HUES64 (cell line): ENCODE measurements around the gene MUC5B.

Experiments used
- H3K27ac ChIP-seq: 2 replicates; pipeline ENCODE4 v1.7.0; 2013; ENCODE audit warnings: low read depth, low read length, inconsistent platforms
- H3K27me3 ChIP-seq: 2 replicates; pipeline ENCODE4 v1.6.1; 2013; ENCODE audit warnings: mild to moderate bottlenecking, low read length; ENCODE audit not compliant: insufficient read depth
- H3K36me3 ChIP-seq: 2 replicates; pipeline ENCODE4 v1.6.1; 2013; ENCODE audit warnings: mild to moderate bottlenecking, low read length; ENCODE audit not compliant: insufficient read depth
- H3K4me1 ChIP-seq: 2 replicates; pipeline ENCODE4 v1.6.1; 2013; ENCODE audit warnings: mild to moderate bottlenecking, low read length, moderate library complexity; ENCODE audit not compliant: insufficient read depth
- H3K4me3 ChIP-seq: 2 replicates; pipeline ENCODE4 v1.5.1; 2013; ENCODE audit warnings: mild to moderate bottlenecking, low read length, moderate library complexity
- H3K9ac ChIP-seq: 2 replicates; pipeline ENCODE4 v1.6.1; 2013; ENCODE audit warnings: mild to moderate bottlenecking, low read depth, low read length
- H3K9me3 ChIP-seq: 2 replicates; pipeline ENCODE4 v1.6.1; 2013; ENCODE audit warnings: low read depth, low read length; ENCODE audit not compliant: insufficient read depth
- WGBS: fragments of 150-250, 120-280 bp; methylation state at CpG from one replicate; pipeline ENCODE4 v1.1.7; 2013; ENCODE audit warnings: missing lambda C conversion rate; 5-methylcytosine and 5-hydroxymethylcytosine counted together

Gene MUC5B

DNA sequence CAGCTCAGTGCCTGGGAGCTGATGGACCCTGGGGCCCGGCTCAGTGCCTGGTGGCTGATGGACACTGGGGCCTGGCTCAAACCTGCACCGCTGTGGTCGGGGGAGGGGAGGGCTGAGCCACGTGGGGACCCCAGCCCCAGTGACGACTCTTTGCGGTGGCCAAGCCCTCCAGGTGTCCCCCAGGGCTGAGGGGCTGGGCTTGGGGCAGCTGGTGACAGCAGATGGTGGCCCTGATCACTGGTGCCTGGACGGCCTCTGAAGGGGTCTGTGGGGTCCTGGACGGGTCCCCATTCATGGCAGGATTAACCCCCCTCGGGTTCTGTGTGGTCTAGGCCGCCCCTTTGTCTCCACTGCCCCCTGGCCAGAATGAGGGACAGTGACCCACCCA, 3.4 kb upstream of the MUC5B start:
- WGBS = 87% methylated on average over 10 of the region's 10 CpGs
- Histone ChIP-seq H3K9ac (no peak overlapping the region), H3K4me3 (no peak overlapping the region), H3K9me3 (no peaks in the 10 kb centered on the region), H3K27me3 (no peaks in the 10 kb centered on the region), H3K27ac (no peak overlapping the region), H3K4me1 (no peaks in the 10 kb centered on the region), H3K36me3 (no peaks in the 10 kb centered on the region)

DNA sequence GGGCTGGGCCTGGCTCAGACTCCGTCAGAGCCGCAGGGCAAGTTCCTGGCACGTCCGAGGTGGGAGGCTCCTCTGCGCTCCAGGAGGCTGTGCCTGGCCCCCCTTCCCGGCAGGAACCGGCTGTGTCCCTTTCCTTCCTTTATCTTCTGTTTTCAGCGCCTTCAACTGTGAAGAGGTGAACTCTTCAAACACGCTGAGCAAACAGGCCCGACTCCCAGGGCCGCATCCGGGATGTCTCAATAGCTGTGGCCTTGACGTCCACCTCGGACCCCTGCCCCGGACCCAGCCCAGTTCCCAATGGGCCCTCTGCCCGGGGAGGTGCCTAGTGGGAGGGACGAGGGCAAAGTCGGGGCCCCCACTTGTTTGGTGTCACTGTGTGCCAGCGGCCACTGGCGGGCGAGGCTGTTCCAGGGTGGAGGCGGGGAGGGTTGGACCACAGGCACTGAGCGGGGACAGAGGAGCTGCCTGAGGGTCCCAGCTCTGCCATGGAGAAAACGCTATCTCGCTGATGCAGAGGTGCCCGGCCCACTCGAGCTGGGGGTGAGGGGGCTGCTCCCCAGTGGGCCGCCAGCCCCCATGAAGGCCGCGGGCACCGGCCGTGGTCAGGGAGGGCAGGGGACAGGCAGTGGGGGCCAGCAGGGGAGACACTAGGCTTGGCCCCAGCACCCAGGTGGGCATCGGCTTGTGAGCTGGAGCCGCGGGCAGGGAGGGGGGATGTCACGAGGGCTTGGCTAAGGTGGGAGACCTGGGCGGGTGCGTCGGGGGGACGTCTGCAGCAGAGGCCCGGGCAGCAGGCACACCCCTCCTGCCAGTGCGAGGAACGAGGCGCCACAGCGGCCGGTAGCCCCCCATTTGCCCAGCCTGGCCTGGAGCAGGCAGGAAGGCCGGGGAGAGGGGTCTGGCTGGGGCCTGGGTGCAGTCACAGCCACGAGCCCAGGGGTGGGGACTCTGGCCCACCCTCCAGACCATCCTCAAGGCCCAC, 2.7 kb upstream of the MUC5B start:
- 88% methylated on average over 48 of the region's 48 CpGs for WGBS
- no peak overlapping the region for H3K4me3 ChIP-seq
- H3K9ac ChIP-seq = no peak overlapping the region

DNA sequence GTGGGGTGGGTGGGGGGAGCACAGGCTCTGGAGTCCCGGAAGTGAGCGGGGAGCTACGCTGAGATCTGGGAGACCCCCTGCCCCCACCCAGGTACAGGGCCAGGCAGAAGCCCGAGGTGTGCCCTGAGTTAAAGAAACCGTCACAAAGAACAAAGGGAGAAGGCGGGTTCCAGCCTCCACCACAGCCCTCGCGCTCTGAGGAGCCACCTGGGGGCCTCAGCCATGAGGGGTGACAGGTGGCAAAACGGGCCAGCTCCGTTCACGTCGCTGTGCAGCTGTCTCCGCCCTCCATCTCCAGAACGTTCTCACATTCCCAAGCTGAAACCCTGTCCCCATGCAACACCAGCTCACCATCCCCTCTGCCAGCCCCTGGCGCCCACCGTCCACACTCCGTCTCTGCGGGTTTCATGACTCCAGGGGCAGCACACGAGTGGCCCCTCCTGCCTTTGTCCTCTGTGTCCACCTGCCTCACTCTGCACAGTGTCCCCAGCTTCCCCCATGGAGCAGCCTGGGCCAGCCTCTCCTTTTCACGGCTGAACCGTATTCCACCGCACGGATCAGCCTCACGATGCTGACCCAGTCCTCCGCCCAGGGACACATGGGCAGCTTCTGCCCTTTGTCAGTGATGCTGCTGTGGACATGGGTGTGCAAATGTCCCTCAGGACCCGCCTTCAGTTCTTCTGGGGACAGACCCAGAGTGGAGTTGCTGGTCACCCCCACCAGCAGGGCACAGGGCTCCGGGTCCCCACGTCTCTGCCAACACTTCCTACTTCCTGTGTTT, 1.7 kb upstream of the MUC5B start:
- no peaks in the 10 kb centered on the region for H3K4me1 ChIP-seq
- no peak overlapping the region for H3K9ac ChIP-seq
- no peaks in the 10 kb centered on the region for H3K9me3 ChIP-seq
- no peak overlapping the region for H3K4me3 ChIP-seq
- no peaks in the 10 kb centered on the region for H3K36me3 ChIP-seq
- H3K27ac ChIP-seq = no peak overlapping the region
- 90% methylated on average over 28 of the region's 28 CpGs for WGBS
- H3K27me3 ChIP-seq = no peaks in the 10 kb centered on the region

More for the DNA sequence above, 2.7 kb upstream of the MUC5B start:
- Histone ChIP-seq H3K27ac (no peak overlapping the region), H3K27me3 (no peaks in the 10 kb centered on the region), H3K4me1 (no peaks in the 10 kb centered on the region), H3K9me3 (no peaks in the 10 kb centered on the region), H3K36me3 (no peaks in the 10 kb centered on the region)

DNA sequence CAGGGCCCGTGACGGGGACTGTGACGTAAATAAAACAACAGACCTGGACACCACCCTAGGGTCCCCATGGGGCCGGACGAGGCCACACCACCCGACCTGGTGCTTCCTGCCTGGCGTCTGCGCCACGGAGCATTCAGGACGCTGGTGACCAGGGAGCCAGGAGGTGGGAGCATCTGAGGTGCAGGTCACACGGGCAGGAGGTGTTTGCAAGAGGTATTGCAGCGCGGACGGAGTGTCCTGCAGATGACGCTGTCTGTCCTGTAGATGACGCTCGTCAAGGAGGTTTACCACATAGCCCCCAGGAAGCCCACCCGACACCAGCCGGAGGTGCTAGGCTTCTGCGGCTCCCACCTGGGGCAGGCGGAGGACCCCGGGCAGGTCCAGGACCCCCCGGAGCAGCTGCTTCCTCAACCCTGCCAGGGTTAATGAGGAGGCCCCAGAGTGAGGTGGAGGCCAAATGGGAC, 986 bp upstream of the MUC5B start:
- no peak overlapping the region for H3K4me3 ChIP-seq
- H3K27me3 ChIP-seq = no peaks in the 10 kb centered on the region
- 95% methylated on average over 23 of the region's 23 CpGs for WGBS
- H3K9me3 ChIP-seq = no peaks in the 10 kb centered on the region
- no peak overlapping the region for H3K27ac ChIP-seq
- H3K4me1 ChIP-seq = no peaks in the 10 kb centered on the region
- no peaks in the 10 kb centered on the region for H3K36me3 ChIP-seq
- no peak overlapping the region for H3K9ac ChIP-seq

DNA sequence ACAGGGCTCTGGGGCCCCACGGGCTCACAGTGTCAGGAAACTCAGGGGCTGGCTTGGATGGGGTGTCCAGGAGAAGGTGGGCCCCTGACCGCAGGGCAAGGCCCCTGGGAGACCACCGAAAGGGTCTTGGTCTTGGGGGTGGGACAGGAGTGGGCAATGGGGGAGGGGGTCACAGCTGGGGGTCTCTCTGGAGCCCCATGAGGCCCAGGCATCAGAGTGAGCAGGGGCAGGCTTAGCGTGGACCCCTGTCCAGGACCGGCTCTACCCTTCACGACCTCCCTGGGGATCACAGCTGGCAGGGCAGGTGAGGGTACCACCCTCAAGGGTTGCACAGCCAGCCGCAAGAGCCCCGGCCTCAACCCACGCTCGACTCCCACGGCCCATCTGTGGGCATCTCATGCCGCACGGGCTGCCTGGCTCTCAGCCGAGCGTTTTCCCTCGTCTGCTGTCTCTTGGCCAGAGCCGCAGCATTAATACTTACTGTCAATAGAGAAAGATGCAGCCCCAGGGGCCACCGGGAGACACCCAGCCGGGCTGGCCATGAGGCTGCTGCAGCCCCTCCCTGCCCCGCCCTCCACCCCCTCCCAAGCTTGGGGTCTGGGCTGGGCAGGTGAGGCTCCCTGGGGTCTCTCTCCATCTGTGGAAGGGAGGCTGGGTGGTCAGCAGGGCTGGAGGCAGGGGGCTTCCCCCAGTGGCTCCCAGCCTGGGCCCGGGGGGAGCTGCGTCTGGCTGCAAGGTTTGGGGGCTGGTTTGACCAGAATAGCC, 662 bp downstream of the MUC5B start:
- Histone ChIP-seq H3K9me3 (no peaks in the 10 kb centered on the region), H3K4me3 (no peak overlapping the region), H3K4me1 (no peaks in the 10 kb centered on the region), H3K27me3 (no peaks in the 10 kb centered on the region), H3K36me3 (no peaks in the 10 kb centered on the region), H3K27ac (no peak overlapping the region), H3K9ac (no peak overlapping the region)
- WGBS = 89% methylated on average over 22 of the region's 22 CpGs

DNA sequence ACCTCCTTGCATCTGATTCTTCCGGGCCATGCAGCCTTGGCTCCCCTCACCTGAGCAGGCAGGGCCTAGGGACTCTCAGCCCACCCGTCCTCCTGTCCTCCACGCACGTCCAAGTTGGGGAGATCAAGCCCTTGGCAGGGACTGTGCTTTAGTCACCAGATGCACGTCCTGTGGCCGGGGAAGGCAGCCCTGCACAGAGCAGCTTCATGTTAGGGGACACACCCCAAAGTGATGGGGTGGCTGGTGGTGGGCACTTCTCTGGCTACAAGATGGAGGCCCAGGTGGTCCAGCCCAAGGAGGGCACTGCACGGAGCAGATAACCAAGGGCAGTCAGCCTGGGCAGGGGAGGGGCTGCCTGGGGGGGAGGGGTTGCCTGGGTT, 1.2 kb downstream of the MUC5B start:
- Histone ChIP-seq H3K36me3 (no peaks in the 10 kb centered on the region), H3K4me3 (no peak overlapping the region), H3K9ac (no peak overlapping the region), H3K4me1 (no peaks in the 10 kb centered on the region), H3K9me3 (no peaks in the 10 kb centered on the region), H3K27ac (no peak overlapping the region), H3K27me3 (no peaks in the 10 kb centered on the region)
- 71% methylated on average over 7 of the region's 7 CpGs for WGBS

DNA sequence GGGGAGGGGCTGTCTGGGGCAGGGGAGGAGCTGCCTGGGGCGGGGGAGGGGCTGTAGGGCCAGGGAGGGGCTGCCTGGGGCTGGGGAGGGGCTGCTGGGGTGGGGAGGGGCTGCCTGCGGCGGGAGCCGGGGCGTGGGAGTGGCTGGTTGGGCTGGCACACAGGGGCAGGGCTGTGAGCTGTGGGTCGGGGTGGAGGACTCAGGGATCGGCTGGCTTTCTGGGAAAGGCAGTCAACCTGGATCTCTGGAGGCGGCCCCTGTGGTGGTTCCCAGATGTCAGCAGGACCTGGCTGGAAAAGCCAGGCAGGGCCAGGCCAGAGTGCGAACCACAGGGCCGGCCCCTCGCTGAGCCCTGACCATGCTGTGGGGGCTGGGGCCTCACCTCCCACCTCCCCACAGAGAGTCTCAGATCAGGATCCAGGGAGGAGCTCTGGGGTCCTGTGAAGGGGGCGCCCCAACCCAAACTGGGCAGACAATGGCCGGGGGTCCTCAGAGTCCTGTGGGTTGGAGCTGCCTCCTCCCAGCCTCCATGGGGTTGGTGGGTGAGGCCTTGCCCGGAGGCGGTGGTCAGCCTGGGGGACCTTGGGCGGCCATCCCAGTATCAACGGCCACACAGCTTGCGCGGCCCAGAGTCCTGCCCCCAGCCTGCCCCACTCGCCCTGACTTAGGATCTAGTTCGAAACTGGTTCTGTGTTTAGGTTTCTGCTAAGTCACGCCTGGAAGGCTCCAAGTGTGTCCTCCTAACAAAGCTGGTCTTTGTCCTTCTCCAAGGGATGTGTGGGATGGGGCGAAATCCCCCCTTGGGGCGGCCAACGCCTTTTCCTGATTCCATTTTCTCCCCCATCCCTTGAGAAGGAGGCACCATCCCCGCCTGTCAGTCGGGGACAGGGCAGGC, 1.9 kb downstream of the MUC5B start:
- 74% methylated on average over 27 of the region's 27 CpGs for WGBS
- H3K27me3 ChIP-seq = no peaks in the 10 kb centered on the region
- no peak overlapping the region for H3K4me3 ChIP-seq
- no peaks in the 10 kb centered on the region for H3K36me3 ChIP-seq
- H3K4me1 ChIP-seq = no peaks in the 10 kb centered on the region
- no peak overlapping the region for H3K9ac ChIP-seq
- H3K9me3 ChIP-seq = no peaks in the 10 kb centered on the region
- H3K27ac ChIP-seq = no peak overlapping the region

DNA sequence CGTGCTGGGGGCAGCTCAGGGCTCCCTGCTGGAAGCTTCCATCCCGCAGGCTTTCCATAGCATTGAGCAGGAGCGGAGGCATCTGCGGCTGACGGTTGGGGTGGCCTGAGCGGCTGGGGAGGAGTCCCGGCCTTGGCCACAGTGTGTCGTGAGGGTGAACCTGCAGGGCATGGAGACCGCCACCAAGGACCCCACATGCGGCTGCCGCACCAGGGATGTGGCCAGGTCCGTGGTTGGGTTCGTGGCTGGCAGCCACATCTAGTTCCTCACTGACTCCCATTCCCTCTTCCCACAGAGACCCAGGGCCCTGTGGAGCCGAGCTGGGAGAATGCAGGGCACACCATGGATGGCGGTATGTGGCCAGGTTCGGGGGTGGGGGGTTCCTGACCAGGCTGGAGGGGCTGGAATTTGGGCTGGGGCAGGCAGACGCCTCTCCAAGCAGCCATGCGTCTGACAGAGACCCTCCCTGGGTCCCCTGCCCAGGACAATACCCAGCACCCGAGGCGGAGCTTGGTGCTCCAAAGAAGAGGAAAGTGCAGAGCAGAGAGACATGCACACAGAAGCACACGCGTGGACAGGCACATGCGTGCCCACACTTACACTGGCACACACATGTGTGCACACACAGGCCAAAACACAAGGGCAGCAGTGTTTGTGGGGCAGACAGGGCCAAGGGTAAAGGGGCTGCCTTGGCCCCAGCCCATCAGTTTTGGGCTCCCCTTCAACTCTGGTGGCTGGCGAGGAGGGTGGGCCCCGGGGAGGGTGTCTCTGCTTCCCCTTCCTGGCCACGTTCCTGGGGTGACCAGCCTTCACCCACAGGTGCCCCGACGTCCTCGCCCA, 2.7 kb downstream of the MUC5B start:
- 92% methylated on average over 29 of the region's 29 CpGs for WGBS
- no peaks in the 10 kb centered on the region for H3K27me3 ChIP-seq
- H3K4me3 ChIP-seq = no peak overlapping the region
- no peak overlapping the region for H3K9ac ChIP-seq
- H3K27ac ChIP-seq = no peak overlapping the region
- H3K36me3 ChIP-seq = no peaks in the 10 kb centered on the region
- no peaks in the 10 kb centered on the region for H3K4me1 ChIP-seq
- H3K9me3 ChIP-seq = no peaks in the 10 kb centered on the region

DNA sequence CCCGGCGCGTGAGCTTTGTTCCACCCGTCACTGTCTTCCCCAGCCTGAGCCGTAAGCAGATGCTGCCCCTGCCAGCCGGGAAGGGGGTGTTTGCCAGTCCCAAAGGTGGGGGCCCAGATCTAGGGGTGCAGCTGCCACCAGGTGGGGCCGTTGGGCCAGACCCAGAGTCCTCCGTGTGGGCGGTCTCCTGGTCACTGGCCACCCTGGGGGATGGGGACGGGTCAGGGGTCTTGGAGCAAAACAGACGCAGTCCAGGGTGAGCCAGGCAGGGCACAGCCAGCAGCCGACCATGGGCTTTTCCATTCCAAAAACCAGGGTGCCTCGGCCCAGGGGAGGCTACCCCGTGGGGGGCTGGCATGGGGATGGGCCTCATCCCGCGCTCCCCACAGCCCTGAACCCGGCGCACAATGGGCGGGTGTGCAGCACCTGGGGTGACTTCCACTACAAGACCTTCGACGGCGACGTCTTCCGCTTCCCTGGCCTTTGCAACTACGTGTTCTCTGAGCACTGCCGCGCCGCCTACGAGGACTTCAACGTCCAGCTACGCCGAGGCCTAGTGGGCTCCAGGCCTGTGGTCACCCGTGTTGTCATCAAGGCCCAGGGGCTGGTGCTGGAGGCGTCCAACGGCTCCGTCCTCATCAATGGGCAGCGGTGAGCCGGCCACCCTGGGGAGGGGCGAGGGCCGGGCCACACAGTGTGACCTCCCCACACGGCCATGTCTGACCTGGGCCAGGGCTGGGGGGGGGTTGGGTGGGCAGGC, 3.5 kb downstream of the MUC5B start:
- H3K27ac ChIP-seq = no peak overlapping the region
- no peaks in the 10 kb centered on the region for H3K27me3 ChIP-seq
- no peaks in the 10 kb centered on the region for H3K4me1 ChIP-seq
- no peaks in the 10 kb centered on the region for H3K36me3 ChIP-seq
- no peaks in the 10 kb centered on the region for H3K9me3 ChIP-seq
- WGBS = 92% methylated on average over 41 of the region's 41 CpGs
- no peak overlapping the region for H3K4me3 ChIP-seq
- no peak overlapping the region for H3K9ac ChIP-seq
